ENCODE measurements around the gene ZNF407.

ZNF407 gene

DNA sequence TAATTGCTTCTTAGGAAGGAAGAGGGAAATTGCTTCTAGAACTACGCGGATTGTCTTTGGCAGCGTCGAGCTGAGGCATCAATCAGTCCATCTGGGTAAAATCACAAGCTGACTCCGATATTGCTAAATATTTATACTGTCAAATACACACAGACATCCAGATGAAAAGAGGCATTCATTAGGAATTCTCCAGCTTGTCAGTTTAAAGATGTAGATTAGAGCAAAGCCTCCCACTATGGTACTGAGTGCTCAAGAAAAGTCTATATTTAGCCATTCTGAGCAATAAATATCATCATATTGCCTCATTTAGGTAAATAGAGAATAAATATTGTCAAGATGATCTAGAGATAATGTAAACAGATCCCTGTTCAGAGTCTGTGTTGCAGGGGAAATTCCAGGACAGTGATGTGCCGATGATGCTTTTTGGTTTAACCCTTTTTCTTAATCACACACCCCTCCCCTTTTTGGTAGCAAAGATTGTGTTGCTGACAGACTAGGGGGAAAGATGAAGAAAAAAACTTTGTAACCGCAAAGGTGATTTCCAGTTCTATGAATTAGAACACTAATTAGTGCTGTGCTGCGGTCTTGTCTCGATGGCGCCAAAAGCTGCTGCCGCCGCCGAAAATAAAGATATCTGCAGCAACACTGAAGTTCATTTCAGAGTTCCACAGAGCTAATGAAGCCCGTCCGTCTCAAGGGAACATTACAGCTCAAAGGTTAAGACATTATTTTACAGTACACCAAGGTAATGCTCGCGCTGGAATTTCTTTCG, 439.4 kb downstream of the ZNF407 start:
- CTCF ChIA-PET, result interaction anchor here (1.0 to 2.7 kb wide), 3 partner anchors 11 to 14 kb away, joined by 3 to 9 read pairs (median 3); no protein-coding TSS in a partner anchor
- TF ChIP-seq CTCF (IDR thresholded peaks at IDR 0.05; ENCODE audit: control extremely low read depth, extremely low read depth, low read depth, missing control alignments), result no peak
- DNase-seq (ENCODE audit: extremely low spot score), result no peak
- POLR2A ChIA-PET, result no interaction called here

DNA sequence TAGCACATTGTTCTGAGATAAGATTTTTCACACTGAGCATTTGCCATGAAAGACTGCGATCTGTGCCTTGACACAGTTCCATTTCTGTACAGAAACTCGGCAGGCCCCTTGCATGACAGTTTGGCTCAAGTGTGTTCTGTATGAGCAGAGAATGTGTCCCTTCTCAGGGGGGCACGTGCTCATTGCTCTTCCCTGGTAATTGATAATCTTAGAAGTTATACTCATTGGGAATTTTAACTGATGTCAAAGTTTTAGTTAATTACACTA, 440.0 kb downstream of the ZNF407 start:
- DNase-seq (ENCODE audit: extremely low spot score), result no peak
- ChIA-PET CTCF (no interaction called here), POLR2A (no interaction called here)
- no peak for TF ChIP-seq CTCF (IDR thresholded peaks at IDR 0.05; ENCODE audit: control extremely low read depth, extremely low read depth, low read depth, missing control alignments)

- CTCF ChIA-PET, result no interaction called here
- POLR2A ChIA-PET, result no interaction called here
- DNase-seq (ENCODE audit: extremely low spot score), result no peak
- no peak for TF ChIP-seq CTCF (IDR thresholded peaks at IDR 0.05; ENCODE audit: control extremely low read depth, extremely low read depth, low read depth, missing control alignments)
These were observed 443.9 kb downstream of the ZNF407 start for GRCh38 chr18:75041586-75041985.

- ChIA-PET CTCF (interaction anchor here (1.5 kb wide), 1 partner anchor 16 kb away, joined by 4 read pairs; no protein-coding TSS in a partner anchor), POLR2A (no interaction called here)
- no peak for TF ChIP-seq CTCF (IDR thresholded peaks at IDR 0.05; ENCODE audit: control extremely low read depth, extremely low read depth, low read depth, missing control alignments)
- no peak for DNase-seq (ENCODE audit: extremely low spot score)
These were observed 445.8 kb downstream of the ZNF407 start for GRCh38 chr18:75043478-75043877.

DNA sequence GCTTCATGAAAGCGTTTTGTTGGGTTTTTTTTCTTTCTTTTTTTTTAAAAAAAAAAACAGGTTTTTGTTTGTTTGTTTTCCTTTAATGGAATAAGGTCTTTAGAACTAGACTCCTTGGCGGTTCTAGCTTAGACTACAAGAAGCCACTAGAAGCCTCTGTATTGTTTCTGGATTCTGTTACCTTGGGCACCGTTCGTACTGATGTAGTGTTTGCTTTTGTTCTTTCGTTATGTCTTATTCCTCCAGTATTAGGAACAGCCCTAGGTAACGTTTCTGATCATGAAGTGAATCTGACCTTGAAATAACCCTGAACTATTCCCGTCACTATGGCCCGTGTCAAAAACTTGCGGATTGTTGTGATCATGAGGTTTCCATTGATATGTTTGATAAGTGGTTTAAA, 446.6 kb downstream of the ZNF407 start:
- no peak for TF ChIP-seq CTCF (IDR thresholded peaks at IDR 0.05; ENCODE audit: control extremely low read depth, extremely low read depth, low read depth, missing control alignments)
- DNase-seq (ENCODE audit: extremely low spot score), result no peak
- ChIA-PET CTCF (interaction anchor here (1.5 kb wide), 1 partner anchor 17 kb away, joined by 4 read pairs; no protein-coding TSS in a partner anchor), POLR2A (no interaction called here)

GRCh38 chr18:75044791-75045190, 447.1 kb downstream of the ZNF407 start:
- CTCF ChIA-PET, result no interaction called here
- no peak for TF ChIP-seq CTCF (IDR thresholded peaks at IDR 0.05; ENCODE audit: control extremely low read depth, extremely low read depth, low read depth, missing control alignments)
- no peak for DNase-seq (ENCODE audit: extremely low spot score)
- POLR2A ChIA-PET, result no interaction called here

Data from GM10248 (cell line).